Right lobe of liver (tissue), 6 donors: Measurements from ENCODE around the gene RBBP5. TPM values are rescaled to one million over a fixed set of nuclear protein-coding genes. Genes with fewer than 3 reads are reported as not detected.
A peak's percentile ranks its signal among the peaks of the same experiment; 100 is the strongest.

Experiments used
- ATAC-seq, 4 donors: fragments of 200-7000 bp; cut with Tn5 transposase; one replicate each; pipeline ENCODE4 v1.9.1; 2020; ENCODE audit warnings: mild to moderate bottlenecking in 4 of 4, moderate library complexity in 4 of 4
- DNase-seq, 3 donors: peaks; one replicate each; pipeline ENCODE4 v3.0.0-alpha.2; 2020
- H3K27ac ChIP-seq, 3 donors: fragments of 200-600 bp; one replicate each; pipeline ENCODE4 v1.8.0; 2022
- H3K27me3 ChIP-seq, 2 donors: fragments of 200-600 bp; one replicate each; pipeline ENCODE4 v1.8.0; 2022
- H3K36me3 ChIP-seq, 4 donors: fragments of 200-600 bp; sonication (generic) in 1 of 4; one replicate each; pipeline versions ENCODE4 v1.5.1 to v1.8.0; 2017 to 2022; ENCODE audit warnings: control low read depth in 1 of 4
- H3K4me1 ChIP-seq, 4 donors: fragments of 200-600 bp; sonication (generic) in 1 of 4; one replicate each; pipeline versions ENCODE4 v1.5.1 to v1.8.0; 2017 to 2022; ENCODE audit warnings: control low read depth in 1 of 4
- H3K4me3 ChIP-seq, 3 donors: fragments of 200-600 bp; one replicate each; pipeline ENCODE4 v1.8.0; 2022
- H3K9me3 ChIP-seq, 4 donors: fragments of 200-600 bp; sonication (generic) in 1 of 4; one replicate each; pipeline versions ENCODE4 v1.5.1 to v1.8.0; 2017 to 2022; ENCODE audit warnings: control low read depth in 1 of 4
- CTCF ChIP-seq, 4 donors: fragments of 200-600 bp in 3 of 4; fragments of 450-650 bp in 1 of 4; IDR thresholded peaks; one replicate each; pipeline versions ENCODE4 v1.5.1 to v1.8.0; 2016 to 2022; ENCODE audit warnings: antibody characterized with exemption in 4 of 4, mild to moderate bottlenecking in 2 of 4
- POLR2A ChIP-seq: fragments of 450-650 bp; IDR thresholded peaks from one replicate; pipeline ENCODE4 v1.6.1; 2017; ENCODE audit warnings: antibody characterized with exemption, mild to moderate bottlenecking
- WGBS: methylation state at CpG from one replicate; pipeline ENCODE4 v1.1.6; 2018; ENCODE audit warnings: low coverage, low lambda C conversion rate; ENCODE audit not compliant: insufficient coverage; ENCODE audit errors: missing lambda C conversion rate; 5-methylcytosine and 5-hydroxymethylcytosine counted together
- intact Hi-C, 2 donors: fragments of 100-400 bp; cut with DNase I; formaldehyde crosslinking; loops; one replicate each; pipeline versions ENCODE4 v1.11.2 to v1.14.1; 2022
- total RNA-seq, 6 experiments: library from RNA; depleted of rRNA in 2 of 6; stranded (reverse); fragments of >200 nt in 2 of 6; fragmentation: NEBNext Ultra II Directional in 3 of 6; extraction: Animal tissue kit (Norgen Biotek cat#: 25700) in 3 of 6; gene quantifications; one replicate each; pipeline versions ENCODE4 v1.1.0 to v1.2.4, GENCODE V29; 2016 to 2023
- donor health status: DM: no; HTN: yes; CAD: no.
- donor health status: DM: no; HTN: no; CAD: no.
- donor health status: DM: no; HTN: no; CAD: no.
- donor health status: DM: no; HTN: yes; CAD: no.
- donor health status: DM: no; HTN: yes; CAD: no.

Gene RBBP5
- total RNA-seq, 6 experiments from 2014 or later, result 8.7 to 12.3 (median 10.0) TPM

GRCh38 chr1:205065666-205066065, 56.1 kb downstream of the RBBP5 start:
- Histone ChIP-seq H3K4me1 (no peaks in the 10 kb centered on the region), H3K27me3 (no peaks in the 10 kb centered on the region), H3K27ac (no peak overlapping the region), H3K4me3 (no peak overlapping the region), H3K9me3 (no peaks in the 10 kb centered on the region), H3K36me3 (no peaks in the 10 kb centered on the region)
- ATAC-seq (no peak), DNase-seq (peak in 1 of 3 donors; percentile 38)
- TF ChIP-seq POLR2A, result no peak
- TF ChIP-seq CTCF (IDR thresholded peaks at IDR 0.05), result no peak
- intact Hi-C loops, result loop anchor here in 1 of 2 donors (10.0 kb wide), 1 partner anchor 189 kb away; no protein-coding TSS in a partner anchor
- WGBS, result 65% methylated on average over 5 of the region's 14 CpGs

GRCh38 chr1:205064741-205065316, 56.9 kb downstream of the RBBP5 start:
- no peak for ATAC-seq
- Histone ChIP-seq H3K4me3 (no peak overlapping the region), H3K4me1 (no peaks in the 10 kb centered on the region), H3K27me3 (no peaks in the 10 kb centered on the region), H3K27ac (no peak overlapping the region), H3K36me3 (no peaks in the 10 kb centered on the region), H3K9me3 (no peaks in the 10 kb centered on the region)
- intact Hi-C loops, result loop anchor here (5.0 to 10.0 kb wide), 2 partner anchors 78 to 190 kb away; no protein-coding TSS in a partner anchor
- TF ChIP-seq POLR2A, result no peak
- TF ChIP-seq CTCF (IDR thresholded peaks at IDR 0.05), result no peak
- DNase-seq, result peak in 1 of 3 donors; percentile 32
- WGBS, result 68% methylated on average over 8 of the region's 9 CpGs

- no peak for TF ChIP-seq POLR2A
- no peak for TF ChIP-seq CTCF (IDR thresholded peaks at IDR 0.05)
- Histone ChIP-seq H3K4me1 (no peaks in the 10 kb centered on the region), H3K9me3 (no peaks in the 10 kb centered on the region), H3K27me3 (no peaks in the 10 kb centered on the region), H3K27ac (no peak overlapping the region), H3K36me3 (no peaks in the 10 kb centered on the region), H3K4me3 (no peak overlapping the region)
- intact Hi-C loops, result loop anchor here (5.0 to 10.0 kb wide), 2 partner anchors 77 to 190 kb away; no protein-coding TSS in a partner anchor
- WGBS, result 60% methylated on average over 2 of the region's 11 CpGs
- peak in 1 of 3 donors; percentile 38 for DNase-seq
- no peak for ATAC-seq
These were observed 57.5 kb downstream of the RBBP5 start for GRCh38 chr1:205064301-205064700.

- no peak overlapping the region for H3K27ac ChIP-seq
- no peaks in the 10 kb centered on the region for H3K27me3 ChIP-seq
- DNase-seq (no peak), ATAC-seq (no peak)
- no peaks in the 10 kb centered on the region for H3K9me3 ChIP-seq
- WGBS, result 56% methylated on average over 3 of the region's 3 CpGs
- H3K4me1 ChIP-seq, result no peaks in the 10 kb centered on the region
- no peak overlapping the region for H3K4me3 ChIP-seq
- no peaks in the 10 kb centered on the region for H3K36me3 ChIP-seq
- TF ChIP-seq CTCF (IDR thresholded peaks at IDR 0.05), result no peak
- TF ChIP-seq POLR2A, result no peak
- intact Hi-C loops, result loop anchor here (5.0 to 10.0 kb wide), 2 partner anchors 76 to 192 kb away; no protein-coding TSS in a partner anchor
These were observed 58.9 kb downstream of the RBBP5 start for GRCh38 chr1:205062895-205063294.
